ENCODE measurements around the gene MAP3K5.

The MAP3K5 gene

GRCh38 chr6:136538836-136539235 lies 253.4 kb downstream of the MAP3K5 start:
- no peak for DNase-seq (ENCODE audit: low read depth)

- DNase-seq (ENCODE audit: low read depth), result no peak
These were observed 256.2 kb downstream of the MAP3K5 start for GRCh38 chr6:136535880-136536650.

GRCh38 chr6:136535017-136535765 lies 257.1 kb downstream of the MAP3K5 start:
- DNase-seq (ENCODE audit: low read depth), result no peak

GRCh38 chr6:136534268-136534667 lies 258.0 kb downstream of the MAP3K5 start:
- no peak for DNase-seq (ENCODE audit: low read depth)

- no peak for DNase-seq (ENCODE audit: low read depth)
These were observed 258.8 kb downstream of the MAP3K5 start for GRCh38 chr6:136533487-136533886.

GRCh38 chr6:136532030-136532429 lies 260.2 kb downstream of the MAP3K5 start:
- no peak for DNase-seq (ENCODE audit: low read depth)

- no peak for DNase-seq (ENCODE audit: low read depth)
These were observed 262.6 kb downstream of the MAP3K5 start for GRCh38 chr6:136529710-136530109.

- DNase-seq (ENCODE audit: low read depth), result no peak
These were observed 263.8 kb downstream of the MAP3K5 start for GRCh38 chr6:136528477-136528876.

- DNase-seq (ENCODE audit: low read depth), result no peak
These were observed 264.4 kb downstream of the MAP3K5 start for GRCh38 chr6:136527831-136528230.

- no peak for DNase-seq (ENCODE audit: low read depth)
These were observed 265.3 kb downstream of the MAP3K5 start for GRCh38 chr6:136526937-136527336.

GRCh38 chr6:136526196-136526930 lies 265.9 kb downstream of the MAP3K5 start:
- DNase-seq (ENCODE audit: low read depth), result no peak

GRCh38 chr6:136525586-136526195 lies 266.6 kb downstream of the MAP3K5 start:
- DNase-seq (ENCODE audit: low read depth), result no peak

GRCh38 chr6:136524936-136525413 lies 267.3 kb downstream of the MAP3K5 start:
- DNase-seq (ENCODE audit: low read depth), result no peak

- no peak for DNase-seq (ENCODE audit: low read depth)
These were observed 267.8 kb downstream of the MAP3K5 start for GRCh38 chr6:136524339-136524935.

GRCh38 chr6:136523196-136523595 lies 269.1 kb downstream of the MAP3K5 start:
- DNase-seq (ENCODE audit: low read depth), result no peak

- DNase-seq (ENCODE audit: low read depth), result no peak
These were observed 269.6 kb downstream of the MAP3K5 start for GRCh38 chr6:136522636-136523035.

- DNase-seq (ENCODE audit: low read depth), result no peak
These were observed 270.4 kb downstream of the MAP3K5 start for GRCh38 chr6:136521911-136522310.

- no peak for DNase-seq (ENCODE audit: low read depth)
These were observed 270.9 kb downstream of the MAP3K5 start for GRCh38 chr6:136521427-136521826.

GRCh38 chr6:136520517-136520916 lies 271.8 kb downstream of the MAP3K5 start:
- no peak for DNase-seq (ENCODE audit: low read depth)

GRCh38 chr6:136517582-136517981 lies 274.7 kb downstream of the MAP3K5 start:
- DNase-seq (ENCODE audit: low read depth), result no peak

GRCh38 chr6:136517002-136517401 lies 275.3 kb downstream of the MAP3K5 start:
- DNase-seq (ENCODE audit: low read depth), result no peak

- no peak for DNase-seq (ENCODE audit: low read depth)
These were observed 277.7 kb downstream of the MAP3K5 start for GRCh38 chr6:136514591-136514990.
